PC-3 (cell line): ENCODE measurements around the gene NDFIP2. TPM values are rescaled to one million over a fixed set of nuclear protein-coding genes. Genes with fewer than 3 reads are reported as not detected.

Experiments
- ATAC-seq: fragments of 200-7000 bp; cut with Tn5 transposase; 2 replicates; pipeline ENCODE4 v1.9.1; 2020; ENCODE audit warnings: mild to moderate bottlenecking, moderate library complexity
- BruUV-seq: library from RNA; stranded (reverse); fragments of 400-500 nt; replicated peaks from 2 replicates; lab custom pipeline; 2021; lab: Mats Ljungman, UMichigan
- CTCF ChIA-PET: fragments of 300-600 bp; sonication (Branson Sonifier 250); formaldehyde crosslinking; loops from one replicate; lab custom pipeline; 2022; ENCODE audit warnings: antibody characterized with exemption; lab: Charles Lee
- POLR2A ChIA-PET: fragments of 300-600 bp; sonication (Branson Sonifier 250); formaldehyde crosslinking; loops from one replicate; lab custom pipeline; 2022; ENCODE audit warnings: antibody characterized with exemption; ENCODE audit not compliant: unreplicated experiment; lab: Charles Lee
- DNase-seq: peaks from one replicate; pipeline ENCODE4 v3.0.0-alpha.2; 2015
- H2AFZ ChIP-seq: fragments of 300-600 bp; sonication (generic); 2 replicates; pipeline ENCODE4 v1.6.0; 2016; ENCODE audit warnings: antibody characterized with exemption, low read length
- H3F3A ChIP-seq: fragments of 300-600 bp; sonication (generic); one replicate; pipeline ENCODE4 v1.6.0; 2017; ENCODE audit warnings: antibody characterized with exemption, low read length, control low read depth, mild to moderate bottlenecking; ENCODE audit not compliant: unreplicated experiment
- H3K27ac ChIP-seq: fragments of 300-600 bp; sonication (generic); 2 replicates; pipeline ENCODE4 v1.5.1; 2016; ENCODE audit warnings: mild to moderate bottlenecking, low read length
- H3K27me3 ChIP-seq: fragments of 300-600 bp; sonication (generic); 2 replicates; pipeline ENCODE4 v1.6.1; 2016; ENCODE audit warnings: low read length, mixed read lengths
- H3K36me3 ChIP-seq: fragments of 300-600 bp; sonication (generic); 2 replicates; pipeline ENCODE4 v1.6.1; 2016; ENCODE audit warnings: low read depth, mixed run types, low read length, mixed read lengths
- H3K4me1 ChIP-seq: fragments of 300-600 bp; sonication (generic); 2 replicates; pipeline ENCODE4 v1.5.1; 2016; ENCODE audit warnings: low read length; ENCODE audit not compliant: insufficient read depth
- H3K4me2 ChIP-seq: fragments of 300-600 bp; sonication (generic); 2 replicates; pipeline ENCODE4 v1.6.0; 2016; ENCODE audit warnings: low read length
- H3K4me3 ChIP-seq: fragments of 300-600 bp; sonication (generic); 2 replicates; pipeline ENCODE4 v1.5.1; 2016; ENCODE audit warnings: mild to moderate bottlenecking, low read length, mixed read lengths
- H3K79me2 ChIP-seq: fragments of 300-600 bp; sonication (generic); 2 replicates; pipeline ENCODE4 v1.6.1; 2017; ENCODE audit warnings: low read length, mixed read lengths
- H3K9ac ChIP-seq: fragments of 300-600 bp; sonication (generic); 2 replicates; pipeline ENCODE4 v1.6.0; 2016; ENCODE audit warnings: mild to moderate bottlenecking, low read length
- H3K9me2 ChIP-seq: fragments of 300-600 bp; sonication (generic); replicated peaks from 2 replicates; pipeline ENCODE4 v1.6.1; 2016; ENCODE audit warnings: mixed run types, low read length, mixed read lengths
- H3K9me3 ChIP-seq: fragments of 300-600 bp; sonication (generic); 2 replicates; pipeline ENCODE4 v1.6.1; 2016; ENCODE audit warnings: low read length, mixed read lengths
- H4K20me1 ChIP-seq: fragments of 300-600 bp; sonication (generic); 2 replicates; pipeline ENCODE4 v1.6.1; 2016; ENCODE audit warnings: low read length, mixed read lengths
- EZH2 ChIP-seq: fragments of 300-600 bp; sonication (generic); IDR thresholded peaks from one replicate; pipeline ENCODE4 v1.6.1; 2017; ENCODE audit warnings: antibody characterized with exemption, mild to moderate bottlenecking, low read length; ENCODE audit not compliant: unreplicated experiment
- EZH2phosphoT487 ChIP-seq: fragments of 300-600 bp; sonication (generic); IDR thresholded peaks from 2 replicates; pipeline ENCODE4 v1.6.1; 2018; ENCODE audit warnings: mild to moderate bottlenecking, antibody characterized with exemption, low read length, borderline replicate concordance
- intact Hi-C: fragments of 100-400 bp; cut with micrococcal nuclease; formaldehyde crosslinking; loops from 2 replicates; pipeline ENCODE4 v1.9.0; 2023
- total RNA-seq: library from RNA; depleted of rRNA; stranded (reverse); fragments of >200 nt; gene quantifications from 2 replicates; pipeline ENCODE4 v1.2.3, GENCODE V29; 2014
- TF ChIP-seq, protein P1 (sequence below): fragments of 300-600 bp; sonication (generic); conservative IDR thresholded peaks from 2 replicates; pipeline ENCODE4 v1.5.1; 2017; ENCODE audit warnings: antibody characterized with exemption, low read depth, mild to moderate bottlenecking, low read length

The NDFIP2 gene
- total RNA-seq, 1 experiment from 2014 or later = 19.5 TPM

GRCh38 chr13:79497852-79498251 lies 16.9 kb downstream of the NDFIP2 start:
- POLR2A ChIA-PET = no interaction called here

GRCh38 chr13:79500829-79501228 lies 19.9 kb downstream of the NDFIP2 start:
- intact Hi-C loops = no loop called here
- Histone ChIP-seq H3K4me3 (no peak overlapping the region), H3K9me3 (0 out of 2 replicates have a peak, but pooled peaks cover 8% of the 10 kb centered on the region), H3K4me2 (no peak overlapping the region), H3F3A (no peaks in the 10 kb centered on the region), H3K79me2 (peaks cover 92% of the 10 kb centered on the region), H3K27me3 (no peaks in the 10 kb centered on the region), H3K9me2 (no peaks in the 10 kb centered on the region), H4K20me1 (peaks cover 3% of the 10 kb centered on the region; the same call in 1 of the 2 replicates), H2AFZ (no peak overlapping the region), H3K4me1 (no peaks in the 10 kb centered on the region), H3K36me3 (peaks cover 10% of the 10 kb centered on the region; the same call in 1 of the 2 replicates), H3K27ac (no peak overlapping the region), H3K9ac (no peak overlapping the region)
- no TSS peak for BruUV-seq
- DNase-seq (no peak), ATAC-seq (no peak)
- TF ChIP-seq EZH2 (no peak), EZH2phosphoT487 (no peak)
- TF ChIP-seq, protein P1, sequence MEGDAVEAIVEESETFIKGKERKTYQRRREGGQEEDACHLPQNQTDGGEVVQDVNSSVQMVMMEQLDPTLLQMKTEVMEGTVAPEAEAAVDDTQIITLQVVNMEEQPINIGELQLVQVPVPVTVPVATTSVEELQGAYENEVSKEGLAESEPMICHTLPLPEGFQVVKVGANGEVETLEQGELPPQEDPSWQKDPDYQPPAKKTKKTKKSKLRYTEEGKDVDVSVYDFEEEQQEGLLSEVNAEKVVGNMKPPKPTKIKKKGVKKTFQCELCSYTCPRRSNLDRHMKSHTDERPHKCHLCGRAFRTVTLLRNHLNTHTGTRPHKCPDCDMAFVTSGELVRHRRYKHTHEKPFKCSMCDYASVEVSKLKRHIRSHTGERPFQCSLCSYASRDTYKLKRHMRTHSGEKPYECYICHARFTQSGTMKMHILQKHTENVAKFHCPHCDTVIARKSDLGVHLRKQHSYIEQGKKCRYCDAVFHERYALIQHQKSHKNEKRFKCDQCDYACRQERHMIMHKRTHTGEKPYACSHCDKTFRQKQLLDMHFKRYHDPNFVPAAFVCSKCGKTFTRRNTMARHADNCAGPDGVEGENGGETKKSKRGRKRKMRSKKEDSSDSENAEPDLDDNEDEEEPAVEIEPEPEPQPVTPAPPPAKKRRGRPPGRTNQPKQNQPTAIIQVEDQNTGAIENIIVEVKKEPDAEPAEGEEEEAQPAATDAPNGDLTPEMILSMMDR = no peak
- ChIA-PET POLR2A (no interaction called here), CTCF (no interaction called here)

More at GRCh38 chr13:79497852-79498251, 16.9 kb downstream of the NDFIP2 start:
- H3K4me1 ChIP-seq = 0 out of 2 replicates have a peak, but pooled peaks cover under 1% of the 10 kb centered on the region
- H3K36me3 ChIP-seq = peaks cover 10% of the 10 kb centered on the region; the same call in 1 of the 2 replicates
- H3K79me2 ChIP-seq = peaks cover 96% of the 10 kb centered on the region
- H3K4me2 ChIP-seq = no peak overlapping the region
- DNase-seq (no peak), ATAC-seq (no peak)
- TF ChIP-seq, protein P1 = no peak
- TF ChIP-seq EZH2phosphoT487 (no peak), EZH2 (no peak)
- intact Hi-C loops = no loop called here
- H4K20me1 ChIP-seq = 0 out of 2 replicates have a peak, but pooled peaks cover 3% of the 10 kb centered on the region
- H3K9me3 ChIP-seq = 0 out of 2 replicates have a peak, but pooled peaks cover 8% of the 10 kb centered on the region
- no peak overlapping the region for H3K27ac ChIP-seq
- CTCF ChIA-PET = no interaction called here
- no peak overlapping the region for H2AFZ ChIP-seq
- H3F3A ChIP-seq = no peaks in the 10 kb centered on the region
- no peak overlapping the region for H3K4me3 ChIP-seq
- no peak overlapping the region for H3K9ac ChIP-seq
- H3K9me2 ChIP-seq = no peaks in the 10 kb centered on the region
- BruUV-seq = no TSS peak
- H3K27me3 ChIP-seq = no peaks in the 10 kb centered on the region

- DNase-seq (peak; percentile 14), ATAC-seq (peak; percentile 63; the same call in 1 of the 2 replicates)
- intact Hi-C loops = no loop called here
- H3K4me3 ChIP-seq = no peak overlapping the region
- no peaks in the 10 kb centered on the region for H3K9me2 ChIP-seq
- H3K4me1 ChIP-seq = no peaks in the 10 kb centered on the region
- CTCF ChIA-PET = no interaction called here
- no peak overlapping the region for H3K9ac ChIP-seq
- POLR2A ChIA-PET = no interaction called here
- no peaks in the 10 kb centered on the region for H3F3A ChIP-seq
- no peak for TF ChIP-seq EZH2
- TF ChIP-seq, protein P1 = no peak
- no peak for TF ChIP-seq EZH2phosphoT487
- peaks cover 10% of the 10 kb centered on the region; the same call in 1 of the 2 replicates for H3K36me3 ChIP-seq
- H2AFZ ChIP-seq = no peak overlapping the region
- H3K27me3 ChIP-seq = no peaks in the 10 kb centered on the region
- H3K27ac ChIP-seq = no peak overlapping the region
- H4K20me1 ChIP-seq = peaks cover 3% of the 10 kb centered on the region; the same call in 1 of the 2 replicates
- peaks cover 90% of the 10 kb centered on the region for H3K79me2 ChIP-seq
- BruUV-seq = no TSS peak
- H3K4me2 ChIP-seq = no peak overlapping the region
- H3K9me3 ChIP-seq = 0 out of 2 replicates have a peak, but pooled peaks cover 8% of the 10 kb centered on the region
These were observed 20.7 kb downstream of the NDFIP2 start for GRCh38 chr13:79501538-79502232.
